22Rv1 (cell line): ENCODE data around the gene THPO.

Experiments used
- ZFX ChIP-seq: fragments of 450-650 bp; IDR thresholded peaks from 2 replicates; pipeline ENCODE4 v1.6.1; 2017; ENCODE audit warnings: antibody characterized with exemption, borderline replicate concordance
- TF ChIP-seq, protein P1 (sequence below): fragments of 450-650 bp; IDR thresholded peaks from 2 replicates; pipeline ENCODE4 v1.5.1; 2017; ENCODE audit warnings: mild to moderate bottlenecking

DNA sequence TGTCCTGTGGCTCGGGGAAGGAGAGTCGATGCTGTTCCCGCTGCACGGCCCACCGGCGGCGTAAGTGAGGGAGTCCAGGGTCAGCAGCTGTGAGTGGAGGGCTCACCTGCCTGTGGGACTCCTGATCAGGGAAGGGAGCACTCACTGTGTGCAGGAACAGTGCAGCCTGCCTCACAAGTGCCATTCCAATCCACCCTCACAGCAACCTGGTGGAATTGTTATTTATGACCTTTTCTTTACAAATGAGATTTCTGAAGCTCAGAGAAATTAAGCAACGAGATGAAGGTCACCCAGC, 10.9 kb upstream of the THPO start:
- TF ChIP-seq, protein P1, sequence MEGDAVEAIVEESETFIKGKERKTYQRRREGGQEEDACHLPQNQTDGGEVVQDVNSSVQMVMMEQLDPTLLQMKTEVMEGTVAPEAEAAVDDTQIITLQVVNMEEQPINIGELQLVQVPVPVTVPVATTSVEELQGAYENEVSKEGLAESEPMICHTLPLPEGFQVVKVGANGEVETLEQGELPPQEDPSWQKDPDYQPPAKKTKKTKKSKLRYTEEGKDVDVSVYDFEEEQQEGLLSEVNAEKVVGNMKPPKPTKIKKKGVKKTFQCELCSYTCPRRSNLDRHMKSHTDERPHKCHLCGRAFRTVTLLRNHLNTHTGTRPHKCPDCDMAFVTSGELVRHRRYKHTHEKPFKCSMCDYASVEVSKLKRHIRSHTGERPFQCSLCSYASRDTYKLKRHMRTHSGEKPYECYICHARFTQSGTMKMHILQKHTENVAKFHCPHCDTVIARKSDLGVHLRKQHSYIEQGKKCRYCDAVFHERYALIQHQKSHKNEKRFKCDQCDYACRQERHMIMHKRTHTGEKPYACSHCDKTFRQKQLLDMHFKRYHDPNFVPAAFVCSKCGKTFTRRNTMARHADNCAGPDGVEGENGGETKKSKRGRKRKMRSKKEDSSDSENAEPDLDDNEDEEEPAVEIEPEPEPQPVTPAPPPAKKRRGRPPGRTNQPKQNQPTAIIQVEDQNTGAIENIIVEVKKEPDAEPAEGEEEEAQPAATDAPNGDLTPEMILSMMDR, result no peak
- TF ChIP-seq ZFX, result no peak
